H9 (cell line): ENCODE measurements around the gene TRUB1. TPM values are rescaled to one million over a fixed set of nuclear protein-coding genes. Genes with fewer than 3 reads are reported as not detected.

Experiments
- DNase-seq: peaks from one replicate; pipeline ENCODE4 v3.0.0-alpha.2; 2017
- H2AFZ ChIP-seq: one replicate; pipeline ENCODE4 v1.6.1; 2013; ENCODE audit warnings: mild to moderate bottlenecking, low read length, control low read depth, moderate library complexity
- H2AK5ac ChIP-seq: 2 replicates; pipeline ENCODE4 v1.6.1; 2013; ENCODE audit warnings: low read length, control low read depth, mixed read lengths; ENCODE audit not compliant: insufficient read length
- H2BK120ac ChIP-seq: one replicate; pipeline ENCODE4 v1.6.1; 2013; ENCODE audit warnings: low read depth, mild to moderate bottlenecking, low read length, control low read depth, inconsistent platforms; ENCODE audit not compliant: poor library complexity, severe bottlenecking
- H2BK12ac ChIP-seq: 2 replicates; pipeline ENCODE4 v1.6.1; 2013; ENCODE audit warnings: low read length, control low read depth, mixed read lengths, low read depth; ENCODE audit not compliant: insufficient read length
- H2BK15ac ChIP-seq: 2 replicates; pipeline ENCODE4 v1.6.1; 2013; ENCODE audit warnings: low read depth, low read length, control low read depth
- H2BK20ac ChIP-seq: one replicate; pipeline ENCODE4 v1.6.1; 2013; ENCODE audit warnings: low read depth, mild to moderate bottlenecking, low read length, control low read depth, inconsistent platforms; ENCODE audit not compliant: poor library complexity, severe bottlenecking
- H2BK5ac ChIP-seq: 2 replicates; pipeline ENCODE4 v1.6.1; 2013; ENCODE audit warnings: low read length, control low read depth, mixed read lengths; ENCODE audit not compliant: insufficient read length
- H3K14ac ChIP-seq: 2 replicates; pipeline ENCODE4 v1.6.1; 2013; ENCODE audit warnings: low read length, control low read depth; ENCODE audit not compliant: insufficient read depth
- H3K18ac ChIP-seq: 2 replicates; pipeline ENCODE4 v1.6.1; 2013; ENCODE audit warnings: low read depth, mild to moderate bottlenecking, mixed read lengths, low read length, control low read depth; ENCODE audit not compliant: insufficient read length
- H3K23ac ChIP-seq: 2 replicates; pipeline ENCODE4 v1.6.1; 2013; ENCODE audit warnings: low read length, control low read depth, mixed read lengths, low read depth; ENCODE audit not compliant: insufficient read length
- H3K23me2 ChIP-seq: 2 replicates; pipeline ENCODE4 v1.6.1; 2013; ENCODE audit warnings: low read depth, mild to moderate bottlenecking, mixed read lengths, low read length, control low read depth; ENCODE audit not compliant: insufficient read length, poor library complexity, severe bottlenecking
- H3K27ac ChIP-seq: 2 replicates; pipeline ENCODE4 v1.5.1; 2013; ENCODE audit warnings: low read length, control low read depth, mixed read lengths, low read depth; ENCODE audit not compliant: insufficient read length
- H3K27me3 ChIP-seq: 2 replicates; pipeline ENCODE4 v1.6.1; 2013; ENCODE audit warnings: low read length, control low read depth, inconsistent platforms; ENCODE audit not compliant: insufficient read depth
- H3K4ac ChIP-seq: 2 replicates; pipeline ENCODE4 v1.6.1; 2013; ENCODE audit warnings: low read depth, mild to moderate bottlenecking, control low read depth, inconsistent platforms, low read length, moderate library complexity
- H3K4me1 ChIP-seq: 2 replicates; pipeline ENCODE4 v1.6.1; 2013; ENCODE audit warnings: low read length, control low read depth, inconsistent platforms; ENCODE audit not compliant: insufficient read depth
- H3K4me2 ChIP-seq: 2 replicates; pipeline ENCODE4 v1.6.1; 2013; ENCODE audit warnings: low read length, control low read depth, mixed read lengths; ENCODE audit not compliant: insufficient read length, insufficient read depth
- H3K56ac ChIP-seq: 2 replicates; pipeline ENCODE4 v1.6.1; 2013; ENCODE audit warnings: low read depth, mild to moderate bottlenecking, mixed read lengths, low read length, control low read depth; ENCODE audit not compliant: insufficient read length
- H3K79me1 ChIP-seq: 2 replicates; pipeline ENCODE4 v1.6.1; 2013; ENCODE audit warnings: low read depth, mild to moderate bottlenecking, moderate library complexity, low read length, control low read depth, inconsistent platforms; ENCODE audit not compliant: insufficient read depth, poor library complexity, severe bottlenecking
- H3K79me2 ChIP-seq: 2 replicates; pipeline ENCODE4 v1.6.1; 2013; ENCODE audit warnings: low read length, control low read depth, inconsistent platforms; ENCODE audit not compliant: insufficient read depth
- H3K9ac ChIP-seq: 2 replicates; pipeline ENCODE4 v1.6.1; 2013; ENCODE audit warnings: low read length, control low read depth, mixed read lengths; ENCODE audit not compliant: insufficient read length; ENCODE audit errors: extremely low read depth
- H3K9me3 ChIP-seq: one replicate; pipeline ENCODE4 v1.6.1; 2013; ENCODE audit warnings: low read depth, low read length, inconsistent platforms; ENCODE audit not compliant: control insufficient read depth
- H3T11ph ChIP-seq: one replicate; pipeline ENCODE4 v1.6.1; 2013; ENCODE audit warnings: mild to moderate bottlenecking, low read length, control low read depth, inconsistent platforms
- H4K20me1 ChIP-seq: one replicate; pipeline ENCODE4 v1.6.1; 2013; ENCODE audit not compliant: control insufficient read depth, insufficient read length, insufficient read depth
- H4K5ac ChIP-seq: 2 replicates; pipeline ENCODE4 v1.6.1; 2013; ENCODE audit warnings: low read depth, mild to moderate bottlenecking, mixed read lengths, low read length, control low read depth; ENCODE audit not compliant: insufficient read length
- H4K8ac ChIP-seq: replicated peaks from 2 replicates; pipeline ENCODE4 v1.6.1; 2013; ENCODE audit warnings: low read length, control low read depth, mixed read lengths, low read depth; ENCODE audit not compliant: insufficient read length
- H4K91ac ChIP-seq: 2 replicates; pipeline ENCODE4 v1.6.1; 2013; ENCODE audit warnings: low read depth, mild to moderate bottlenecking, moderate library complexity, mixed read lengths, low read length, control low read depth; ENCODE audit not compliant: insufficient read length
- H3K27ac Mint-ChIP-seq, 3 experiments: 2 replicates in 2 of 3; 3 replicates in 1 of 3; pipeline ENCODE4 v1.8.0; 2020 to 2021; ENCODE audit warnings: mixed read lengths in 3 of 3, mild to moderate bottlenecking in 1 of 3, moderate library complexity in 1 of 3
- H3K27me3 Mint-ChIP-seq: 2 replicates; pipeline ENCODE4 v1.8.0; 2021; ENCODE audit warnings: low read depth, mild to moderate bottlenecking, moderate library complexity, mixed read lengths
- H3K36me3 Mint-ChIP-seq, 3 experiments: 2 replicates in 2 of 3; 3 replicates in 1 of 3; pipeline ENCODE4 v1.8.0; 2020 to 2021; ENCODE audit warnings: low read depth in 3 of 3, mixed read lengths in 3 of 3; ENCODE audit not compliant: insufficient read depth in 1 of 3
- H3K4me1 Mint-ChIP-seq, 2 experiments: 2 replicates each; pipeline ENCODE4 v1.8.0; 2020; ENCODE audit warnings: mixed read lengths in 2 of 2
- H3K4me3 Mint-ChIP-seq, 2 experiments: 2 replicates in 1 of 2; 3 replicates in 1 of 2; pipeline ENCODE4 v1.8.0; 2020 to 2021; ENCODE audit warnings: mild to moderate bottlenecking in 2 of 2, mixed read lengths in 2 of 2, moderate library complexity in 1 of 2
- H3K9me3 Mint-ChIP-seq, 2 experiments: 2 replicates in 1 of 2; 3 replicates in 1 of 2; pipeline ENCODE4 v1.8.0; 2020; ENCODE audit warnings: mild to moderate bottlenecking in 2 of 2, mixed read lengths in 2 of 2, moderate library complexity in 1 of 2
- WGBS: extraction: QIAGEN DNeasy Blood & Tissue Kit; methylation state at CpG from one replicate; pipeline ENCODE4 v1.1.7; 2013; ENCODE audit warnings: missing lambda C conversion rate, low lambda C conversion rate, mixed read lengths; ENCODE audit not compliant: insufficient read length; ENCODE audit errors: extremely low coverage; 5-methylcytosine and 5-hydroxymethylcytosine counted together
- total RNA-seq: library from RNA; stranded (reverse); gene quantifications from 2 replicates; pipeline ENCODE4 v1.2.1, GENCODE V29; 2021
- TF ChIP-seq, protein P1 (sequence below): fragments of 200-600 bp; sonication (generic); conservative IDR thresholded peaks from 3 replicates; pipeline ENCODE4 v1.8.0; 2021; ENCODE audit warnings: antibody characterized with exemption, mild to moderate bottlenecking

Gene TRUB1
- total RNA-seq, 1 experiment from 2014 or later: 20.6 TPM

DNA sequence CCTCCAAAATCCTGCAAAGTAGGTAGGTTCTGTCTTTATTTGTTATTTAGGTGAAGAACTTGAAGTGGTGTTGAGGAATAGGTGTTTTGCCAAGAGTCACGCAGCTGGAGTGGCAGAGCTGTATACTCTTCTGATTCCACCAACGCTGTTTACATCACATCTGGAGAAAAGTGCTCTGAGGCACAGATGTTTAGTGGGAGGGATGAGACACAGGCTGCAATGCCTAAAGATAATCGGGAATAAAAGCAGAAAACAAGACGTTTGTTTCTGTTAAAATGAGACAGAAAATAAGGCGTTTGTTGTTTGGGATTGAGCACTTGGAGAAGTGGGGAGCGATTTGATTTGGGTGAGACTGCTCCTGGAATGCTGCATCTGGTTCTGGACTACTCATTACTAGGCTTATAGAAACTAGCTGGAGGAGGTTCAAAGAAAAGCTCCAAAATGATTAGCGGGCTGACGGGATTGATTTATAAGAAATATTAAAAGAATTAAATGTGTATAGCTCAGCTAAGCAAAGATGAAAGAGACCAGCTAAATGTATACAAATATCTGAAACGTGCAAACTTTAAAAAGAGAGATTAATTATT lies 54.3 kb downstream of the TRUB1 start:
- H4K5ac ChIP-seq: no peak overlapping the region
- H3K79me1 ChIP-seq: no peaks in the 10 kb centered on the region
- no peaks in the 10 kb centered on the region for H3K4me1 ChIP-seq
- H2BK15ac ChIP-seq: no peak overlapping the region
- H3K9me3 ChIP-seq: no peaks in the 10 kb centered on the region
- H3T11ph ChIP-seq: no peak overlapping the region
- H4K8ac ChIP-seq: no peak overlapping the region
- TF ChIP-seq, protein P1, sequence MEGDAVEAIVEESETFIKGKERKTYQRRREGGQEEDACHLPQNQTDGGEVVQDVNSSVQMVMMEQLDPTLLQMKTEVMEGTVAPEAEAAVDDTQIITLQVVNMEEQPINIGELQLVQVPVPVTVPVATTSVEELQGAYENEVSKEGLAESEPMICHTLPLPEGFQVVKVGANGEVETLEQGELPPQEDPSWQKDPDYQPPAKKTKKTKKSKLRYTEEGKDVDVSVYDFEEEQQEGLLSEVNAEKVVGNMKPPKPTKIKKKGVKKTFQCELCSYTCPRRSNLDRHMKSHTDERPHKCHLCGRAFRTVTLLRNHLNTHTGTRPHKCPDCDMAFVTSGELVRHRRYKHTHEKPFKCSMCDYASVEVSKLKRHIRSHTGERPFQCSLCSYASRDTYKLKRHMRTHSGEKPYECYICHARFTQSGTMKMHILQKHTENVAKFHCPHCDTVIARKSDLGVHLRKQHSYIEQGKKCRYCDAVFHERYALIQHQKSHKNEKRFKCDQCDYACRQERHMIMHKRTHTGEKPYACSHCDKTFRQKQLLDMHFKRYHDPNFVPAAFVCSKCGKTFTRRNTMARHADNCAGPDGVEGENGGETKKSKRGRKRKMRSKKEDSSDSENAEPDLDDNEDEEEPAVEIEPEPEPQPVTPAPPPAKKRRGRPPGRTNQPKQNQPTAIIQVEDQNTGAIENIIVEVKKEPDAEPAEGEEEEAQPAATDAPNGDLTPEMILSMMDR: no peak
- H4K91ac ChIP-seq: no peak overlapping the region
- no peaks in the 10 kb centered on the region for H3K23me2 ChIP-seq
- H2AK5ac ChIP-seq: no peak overlapping the region
- Mint-ChIP-seq H3K4me3 (no peak overlapping the region), H3K9me3 (no peaks in the 10 kb centered on the region), H3K27ac (peak overlapping the region in 2 of 3 experiments; percentile 39 to 68; a peak in 2 of 7 replicates), H3K4me1 (no peaks in the 10 kb centered on the region; a peak in 1 of 4 replicates), H3K36me3 (no peaks in the 10 kb centered on the region; a peak in 1 of 7 replicates), H3K27me3 (no peaks in the 10 kb centered on the region)
- H3K27me3 ChIP-seq: no peaks in the 10 kb centered on the region; the same call in 1 of the 2 replicates
- no peak overlapping the region for H3K23ac ChIP-seq
- no peak overlapping the region for H3K56ac ChIP-seq
- no peak overlapping the region for H2BK20ac ChIP-seq
- no peak overlapping the region for H2BK5ac ChIP-seq
- H3K27ac ChIP-seq: no peak overlapping the region
- H3K9ac ChIP-seq: no peak overlapping the region
- H4K20me1 ChIP-seq: no peaks in the 10 kb centered on the region
- 100% methylated on average over 3 of the region's 9 CpGs for WGBS
- H3K14ac ChIP-seq: no peak overlapping the region
- no peak overlapping the region for H2BK120ac ChIP-seq
- no peak overlapping the region for H3K4ac ChIP-seq
- H3K4me2 ChIP-seq: no peak overlapping the region
- H2BK12ac ChIP-seq: no peak overlapping the region
- no peak overlapping the region for H2AFZ ChIP-seq
- H3K79me2 ChIP-seq: no peaks in the 10 kb centered on the region
- DNase-seq: no peak
- no peak overlapping the region for H3K18ac ChIP-seq
